ENCODE results near the gene FAM114A2. TPM values are rescaled to one million over a fixed set of nuclear protein-coding genes. Genes with fewer than 3 reads are reported as not detected.

FAM114A2 gene
- total RNA-seq, result 10 to 100 TPM; 28.4 to 37.3 (median 34.5) TPM
- 43.0 TPM for total RNA-seq (2013)
- total RNA-seq, result 17.7 to 43.1 (median 28.5) reads per million in 29 experiments

DNA sequence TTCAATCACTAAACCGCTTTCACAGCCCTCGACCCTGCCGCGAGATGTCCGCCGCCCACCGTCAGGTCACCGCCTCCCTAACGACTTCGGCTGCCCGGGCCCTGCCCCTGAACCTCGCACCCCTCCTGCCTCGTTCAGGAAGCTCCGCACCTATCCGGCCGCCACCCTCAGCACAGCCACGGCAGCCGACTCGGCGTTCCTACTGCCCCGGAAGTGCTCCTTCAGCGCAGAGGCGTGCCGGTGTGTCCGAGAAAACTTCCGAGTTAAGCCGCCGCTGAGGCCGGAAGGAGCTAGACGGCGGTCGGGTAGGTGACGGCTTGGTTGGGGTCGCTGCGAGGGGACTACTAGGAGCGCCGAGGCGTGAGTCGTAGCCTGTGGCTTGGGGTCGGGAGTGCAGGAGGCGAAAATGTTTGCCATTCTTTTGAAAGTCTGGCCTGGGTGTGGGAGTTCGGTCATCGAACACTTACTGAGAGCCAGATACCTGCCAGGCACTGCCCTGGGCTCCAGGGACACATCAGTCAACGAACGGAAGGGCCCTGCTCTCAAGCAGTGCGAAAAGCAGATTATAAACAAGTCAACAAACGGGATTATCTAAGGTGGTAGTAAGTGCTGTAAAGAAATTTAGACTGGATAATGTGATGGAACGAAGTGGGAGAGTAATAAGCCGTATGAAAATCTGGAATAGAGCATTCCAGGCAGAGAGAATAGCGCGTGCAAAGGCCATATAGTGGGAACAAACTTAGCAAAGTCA lies at the start of gene FAM114A2, which contains the start of gene MFAP3:
Gene FAM114A2 (minus strand): TSS at position 204 of the 751 bp plus-strand sequence. CDS start 3,957 bp downstream, outside the sequence.
Gene MFAP3 (plus strand): TSS at position 261 of the 751 bp plus-strand sequence. CDS start 10,756 bp downstream, outside the sequence.
- Mint-ChIP-seq H3K27ac (peak within 1 kb of the TSS; percentile 94 to 95), H3K9me3 (no peaks in the 10 kb centered on the region), H3K4me1 (peaks cover 67 to 72% (median 68%) of the 10 kb centered on the region in 3 donors), H3K36me3 (peaks cover 10% of the 10 kb centered on the region), H3K4me3 (peak within 1 kb of the TSS; percentile 97), H3K27me3 (no peaks in the 10 kb centered on the region)
- H3K4me3 ChIP-seq (ENCODE audit: control insufficient read depth in 1 of 2, extremely low read depth in 1 of 2, low read length in 1 of 2), result peak within 1 kb of the TSS; percentile 75 to 93
- WGBS (ENCODE audit: insufficient coverage), result 2% methylated on average over 51 of the region's 51 CpGs
- DNase-seq, result peak; percentile 70 to 91 (median 85)
- peak within 1 kb of the TSS; percentile 91 for H3K27ac ChIP-seq (ENCODE audit: low read length)
- H3K4me1 ChIP-seq (ENCODE audit: control insufficient read depth in 1 of 2, extremely low read depth in 1 of 2, insufficient read depth in 2 of 2, low read length in 2 of 2), result peaks cover 13 to 16% of the 10 kb centered on the region in 2 experiments
- no peaks in the 10 kb centered on the region for H3K27me3 ChIP-seq (replicated peaks in 1 of 2; ENCODE audit: control insufficient read depth in 2 of 2, extremely low read depth in 1 of 2, insufficient read depth in 2 of 2, low read length in 1 of 2)
- CTCF ChIA-PET, result interaction anchor here in 1 of 2 donors (0.5 to 1.7 kb wide), 5 partner anchors 11 to 151 kb away, joined by 3 to 8 read pairs (median 5); partner anchors contain the start of gene GALNT10
- POLR2A ChIA-PET, result interaction anchor here in 1 of 2 donors (0.7 to 1.0 kb wide), 3 partner anchors 150 to 405 kb away, joined by 3 read pairs; partner anchors contain the start of gene GALNT10
- no peaks in the 10 kb centered on the region for H3K9me3 ChIP-seq
- ATAC-seq (replicated peaks in 1 of 4), result peak; percentile 97 to 99 (median 99)
- H3K36me3 ChIP-seq (ENCODE audit: control insufficient read depth in 2 of 2, extremely low read depth in 1 of 2, insufficient read depth in 1 of 2, low read length in 1 of 2), result peaks cover 0 to 4% of the 10 kb centered on the region in 2 donors

DNA sequence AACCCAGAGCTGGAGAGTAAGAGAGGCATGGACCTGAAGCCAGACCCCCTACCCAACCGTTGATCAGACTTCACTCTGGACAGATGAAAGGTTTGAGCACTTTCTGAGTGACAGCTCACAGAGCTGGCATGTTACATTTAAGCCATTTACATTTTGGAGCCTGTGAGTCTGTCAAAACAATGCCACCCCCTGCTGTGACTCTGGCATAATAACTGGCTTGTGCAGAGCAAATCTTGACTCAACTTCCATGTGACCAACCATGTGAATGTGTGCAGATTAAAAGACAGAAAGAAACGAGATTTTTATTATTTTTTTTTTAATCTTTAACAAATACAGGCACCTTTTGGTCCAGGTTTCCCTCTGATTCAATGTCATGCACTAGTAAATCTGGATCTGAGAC lies 48.5 kb upstream of the FAM114A2 start:
- DNase-seq (no peak), ATAC-seq (replicated peaks in 1 of 4) (peak in 1 of 4 experiments; percentile 32)
- Mint-ChIP-seq H3K27ac (no peak overlapping the region), H3K9me3 (no peaks in the 10 kb centered on the region), H3K36me3 (no peaks in the 10 kb centered on the region), H3K4me3 (no peak overlapping the region), H3K27me3 (peaks cover 5 to 23% of the 10 kb centered on the region in 2 donors), H3K4me1 (peaks cover 5 to 11% (median 7%) of the 10 kb centered on the region in 3 donors)
- Histone ChIP-seq H3K27me3 (replicated peaks in 1 of 2; ENCODE audit: control insufficient read depth in 2 of 2, extremely low read depth in 1 of 2, insufficient read depth in 2 of 2, low read length in 1 of 2) (peaks cover 0 to 7% of the 10 kb centered on the region in 2 experiments), H3K36me3 (ENCODE audit: control insufficient read depth in 2 of 2, extremely low read depth in 1 of 2, insufficient read depth in 1 of 2, low read length in 1 of 2) (no peaks in the 10 kb centered on the region), H3K4me1 (ENCODE audit: control insufficient read depth in 1 of 2, extremely low read depth in 1 of 2, insufficient read depth in 2 of 2, low read length in 2 of 2) (no peaks in the 10 kb centered on the region), H3K9me3 (no peaks in the 10 kb centered on the region), H3K27ac (ENCODE audit: low read length) (no peak overlapping the region), H3K4me3 (ENCODE audit: control insufficient read depth in 1 of 2, extremely low read depth in 1 of 2, low read length in 1 of 2) (no peak overlapping the region)
- 33% methylated on average over 1 of the region's 2 CpGs for WGBS (ENCODE audit: insufficient coverage)
- POLR2A ChIA-PET, result no interaction called here
- CTCF ChIA-PET, result interaction anchor here (0.5 to 2.1 kb wide), 3 partner anchors 12 to 14 kb away, joined by 3 to 8 read pairs (median 8); no protein-coding TSS in a partner anchor

DNA sequence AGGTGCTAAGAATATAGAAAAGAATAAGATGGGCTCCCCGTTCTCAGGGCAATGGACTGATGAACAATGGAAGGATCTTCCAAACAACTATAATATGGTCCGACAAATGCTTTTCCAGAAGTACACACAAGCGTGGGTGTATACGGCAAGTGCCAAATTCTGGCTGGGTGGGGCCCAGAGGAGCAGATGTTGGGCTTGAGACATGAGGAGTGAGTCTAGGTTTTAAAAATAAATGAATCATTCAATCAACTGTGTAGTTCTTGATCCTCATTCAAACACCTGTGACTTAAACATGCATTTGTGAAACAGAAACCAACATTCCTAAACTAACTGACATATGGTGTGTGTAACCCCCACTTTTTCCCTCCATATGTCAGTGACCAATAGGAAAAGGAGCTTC lies 47.9 kb upstream of the FAM114A2 start:
- Mint-ChIP-seq H3K4me1 (peaks cover 5 to 11% (median 7%) of the 10 kb centered on the region in 3 donors), H3K27ac (no peak overlapping the region), H3K4me3 (no peak overlapping the region), H3K36me3 (no peaks in the 10 kb centered on the region), H3K9me3 (no peaks in the 10 kb centered on the region), H3K27me3 (peaks cover 2 to 19% of the 10 kb centered on the region in 2 donors)
- CTCF ChIA-PET, result interaction anchor here in 1 of 2 donors (2.1 kb wide), 1 partner anchor 11 kb away, joined by 8 read pairs; no protein-coding TSS in a partner anchor
- Histone ChIP-seq H3K4me3 (ENCODE audit: control insufficient read depth in 1 of 2, extremely low read depth in 1 of 2, low read length in 1 of 2) (no peak overlapping the region), H3K9me3 (no peaks in the 10 kb centered on the region), H3K27ac (ENCODE audit: low read length) (no peak overlapping the region), H3K4me1 (ENCODE audit: control insufficient read depth in 1 of 2, extremely low read depth in 1 of 2, insufficient read depth in 2 of 2, low read length in 2 of 2) (no peaks in the 10 kb centered on the region), H3K27me3 (replicated peaks in 1 of 2; ENCODE audit: control insufficient read depth in 2 of 2, extremely low read depth in 1 of 2, insufficient read depth in 2 of 2, low read length in 1 of 2) (peaks cover 0 to 7% of the 10 kb centered on the region in 2 experiments), H3K36me3 (ENCODE audit: control insufficient read depth in 2 of 2, extremely low read depth in 1 of 2, insufficient read depth in 1 of 2, low read length in 1 of 2) (no peaks in the 10 kb centered on the region)
- no peak for DNase-seq
- POLR2A ChIA-PET, result interaction anchor here in 1 of 2 donors (1.1 kb wide), 1 partner anchor 10 kb away, joined by 4 read pairs; no protein-coding TSS in a partner anchor
- no peak for ATAC-seq (replicated peaks in 1 of 4)
- WGBS (ENCODE audit: insufficient coverage), result no CpG with 5 or more reads among the region's 4 CpGs

DNA sequence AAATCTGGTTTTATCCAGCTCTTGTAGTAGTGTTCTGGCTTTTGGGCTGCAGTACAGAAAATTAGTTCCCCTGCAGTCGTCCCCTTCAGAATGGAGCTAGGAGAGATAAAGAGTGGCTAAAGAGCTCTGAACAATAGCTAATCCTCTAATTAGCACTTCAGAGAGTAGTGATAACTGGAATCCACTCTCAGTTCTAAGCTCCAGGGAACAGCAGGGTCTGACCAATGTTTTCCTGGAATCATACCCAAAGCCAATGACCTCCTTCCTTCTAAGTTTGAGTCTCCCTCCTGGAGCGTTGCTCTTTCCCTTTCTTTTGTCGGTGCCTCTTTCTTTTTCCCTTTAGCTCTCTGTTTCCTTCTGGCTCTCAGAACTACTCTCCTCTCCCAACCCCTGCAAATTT lies 47.4 kb upstream of the FAM114A2 start:
- POLR2A ChIA-PET, result interaction anchor here in 1 of 2 donors (1.1 kb wide), 1 partner anchor 9 kb away, joined by 4 read pairs; no protein-coding TSS in a partner anchor

DNA sequence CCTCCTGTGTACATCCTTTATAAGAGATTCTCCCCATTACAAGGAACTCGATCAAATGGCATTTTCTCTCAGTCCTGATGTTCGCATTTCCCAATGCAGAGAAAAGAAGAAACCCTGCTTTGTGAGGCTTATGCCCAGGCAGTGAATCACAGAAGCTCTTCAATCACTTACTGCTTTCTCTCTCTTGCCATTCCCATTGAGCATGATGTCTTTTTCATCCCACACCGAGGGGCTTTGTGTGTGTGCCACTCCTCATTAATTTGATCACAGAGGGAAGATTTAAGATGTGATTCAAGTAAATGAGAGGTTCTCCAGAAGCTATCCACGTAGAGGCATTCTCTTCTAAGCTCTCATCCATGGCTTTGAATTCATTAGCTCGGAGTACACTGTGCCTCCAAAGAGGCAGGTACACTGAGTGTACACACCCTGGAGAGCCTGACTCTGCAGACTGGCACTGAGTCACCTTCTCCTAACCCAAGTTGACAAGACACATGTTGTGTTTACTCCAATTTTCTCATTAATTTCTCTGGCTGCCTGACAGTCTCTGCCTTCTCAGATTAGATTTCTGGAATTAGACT lies 45.4 kb upstream of the FAM114A2 start:
- WGBS (ENCODE audit: insufficient coverage), result 71% methylated on average over 3 of the region's 5 CpGs

More for the DNA sequence above, 47.4 kb upstream of the FAM114A2 start:
- H3K4me3 ChIP-seq (ENCODE audit: control insufficient read depth in 1 of 2, extremely low read depth in 1 of 2, low read length in 1 of 2), result no peak overlapping the region
- Mint-ChIP-seq H3K27me3 (peaks cover 0 to 19% of the 10 kb centered on the region in 2 donors), H3K4me1 (peaks cover 5 to 11% (median 7%) of the 10 kb centered on the region in 3 donors), H3K4me3 (no peak overlapping the region), H3K9me3 (no peaks in the 10 kb centered on the region), H3K36me3 (no peaks in the 10 kb centered on the region), H3K27ac (no peak overlapping the region)
- ATAC-seq (replicated peaks in 1 of 4) (no peak), DNase-seq (no peak)
- no peak overlapping the region for H3K27ac ChIP-seq (ENCODE audit: low read length)
- H3K4me1 ChIP-seq (ENCODE audit: control insufficient read depth in 1 of 2, extremely low read depth in 1 of 2, insufficient read depth in 2 of 2, low read length in 2 of 2), result no peaks in the 10 kb centered on the region
- H3K36me3 ChIP-seq (ENCODE audit: control insufficient read depth in 2 of 2, extremely low read depth in 1 of 2, insufficient read depth in 1 of 2, low read length in 1 of 2), result no peaks in the 10 kb centered on the region
- CTCF ChIA-PET, result interaction anchor here in 1 of 2 donors (2.1 kb wide), 1 partner anchor 11 kb away, joined by 8 read pairs; no protein-coding TSS in a partner anchor
- H3K27me3 ChIP-seq (replicated peaks in 1 of 2; ENCODE audit: control insufficient read depth in 2 of 2, extremely low read depth in 1 of 2, insufficient read depth in 2 of 2, low read length in 1 of 2), result peaks cover 0 to 7% of the 10 kb centered on the region in 2 experiments
- WGBS (ENCODE audit: insufficient coverage), result 100% methylated on average over 1 of the region's 3 CpGs
- no peaks in the 10 kb centered on the region for H3K9me3 ChIP-seq

DNA sequence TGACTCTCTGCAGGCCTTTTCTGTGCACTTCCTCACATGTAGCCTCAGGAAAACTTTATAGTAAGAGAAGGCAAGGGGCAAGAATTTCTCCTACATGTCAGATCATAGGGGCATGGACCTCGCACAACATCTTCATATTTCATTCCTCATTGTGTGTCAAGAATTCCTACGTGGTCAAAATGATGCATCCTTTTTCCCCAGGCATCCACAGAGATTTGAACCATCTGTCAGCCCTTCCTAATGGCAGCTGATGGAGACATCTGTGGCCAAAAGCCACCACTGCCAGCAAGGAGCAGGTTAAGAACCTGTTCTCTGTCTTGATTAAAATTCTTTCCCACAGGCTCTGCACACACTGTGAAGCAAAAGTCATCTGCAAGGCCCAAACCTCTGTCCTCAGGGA lies 42.5 kb upstream of the FAM114A2 start:
- DNase-seq, result no peak
- no peak overlapping the region for H3K4me3 Mint-ChIP-seq
- Histone ChIP-seq H3K4me1 (ENCODE audit: control insufficient read depth in 1 of 2, extremely low read depth in 1 of 2, insufficient read depth in 2 of 2, low read length in 2 of 2) (no peaks in the 10 kb centered on the region), H3K9me3 (no peaks in the 10 kb centered on the region), H3K27ac (ENCODE audit: low read length) (no peak overlapping the region), H3K4me3 (ENCODE audit: control insufficient read depth in 1 of 2, extremely low read depth in 1 of 2, low read length in 1 of 2) (no peak overlapping the region), H3K36me3 (ENCODE audit: control insufficient read depth in 2 of 2, extremely low read depth in 1 of 2, insufficient read depth in 1 of 2, low read length in 1 of 2) (no peaks in the 10 kb centered on the region), H3K27me3 (replicated peaks in 1 of 2; ENCODE audit: control insufficient read depth in 2 of 2, extremely low read depth in 1 of 2, insufficient read depth in 2 of 2, low read length in 1 of 2) (no peaks in the 10 kb centered on the region)
- POLR2A ChIA-PET, result no interaction called here
- CTCF ChIA-PET, result no interaction called here
- peaks cover 6 to 19% (median 12%) of the 10 kb centered on the region in 3 donors for H3K4me1 Mint-ChIP-seq
- H3K9me3 Mint-ChIP-seq, result no peaks in the 10 kb centered on the region
- no peak overlapping the region for H3K27ac Mint-ChIP-seq
- ATAC-seq (replicated peaks in 1 of 4), result no peak
- no peaks in the 10 kb centered on the region for H3K27me3 Mint-ChIP-seq
- WGBS (ENCODE audit: insufficient coverage), result 88% methylated on average over 2 of the region's 2 CpGs
- H3K36me3 Mint-ChIP-seq, result no peaks in the 10 kb centered on the region

More for the DNA sequence above, 45.4 kb upstream of the FAM114A2 start:
- H3K36me3 Mint-ChIP-seq, result no peaks in the 10 kb centered on the region
- H3K27me3 Mint-ChIP-seq, result peaks cover 0 to 10% of the 10 kb centered on the region in 2 donors
- Histone ChIP-seq H3K9me3 (no peaks in the 10 kb centered on the region), H3K4me3 (ENCODE audit: control insufficient read depth in 1 of 2, extremely low read depth in 1 of 2, low read length in 1 of 2) (no peak overlapping the region), H3K27ac (ENCODE audit: low read length) (no peak overlapping the region), H3K4me1 (ENCODE audit: control insufficient read depth in 1 of 2, extremely low read depth in 1 of 2, insufficient read depth in 2 of 2, low read length in 2 of 2) (no peaks in the 10 kb centered on the region), H3K36me3 (ENCODE audit: control insufficient read depth in 2 of 2, extremely low read depth in 1 of 2, insufficient read depth in 1 of 2, low read length in 1 of 2) (no peaks in the 10 kb centered on the region), H3K27me3 (replicated peaks in 1 of 2; ENCODE audit: control insufficient read depth in 2 of 2, extremely low read depth in 1 of 2, insufficient read depth in 2 of 2, low read length in 1 of 2) (peaks cover 0 to 4% of the 10 kb centered on the region in 2 experiments)
- no peak overlapping the region for H3K27ac Mint-ChIP-seq
- CTCF ChIA-PET, result no interaction called here
- H3K4me3 Mint-ChIP-seq, result no peak overlapping the region
- no peaks in the 10 kb centered on the region for H3K9me3 Mint-ChIP-seq
- DNase-seq, result no peak
- H3K4me1 Mint-ChIP-seq, result peaks cover 5 to 11% (median 7%) of the 10 kb centered on the region in 3 donors
- POLR2A ChIA-PET, result no interaction called here
- ATAC-seq (replicated peaks in 1 of 4), result no peak

All from T-cell (primary cell).